ENCODE data around the gene MCM6.
"Not testable (repeated sequence)": the region's sequence is repeated elsewhere in the genome, so short reads cannot be mapped to it uniquely, and the experiment has no call there.

Gene MCM6

GRCh38 chr2:135876066-135876711, at the start of gene MCM6:
Gene MCM6 (minus strand): TSS chr2:135876443. CDS start chr2:135876365, 78 bp downstream.
- DNase-seq (ENCODE audit: low read depth in 2 of 2, low spot score in 1 of 2), result peak; percentile 91 to 95

GRCh38 chr2:135925571-135925970, 49.3 kb upstream of the MCM6 start:
- DNase-seq (ENCODE audit: low read depth in 2 of 2, low spot score in 1 of 2), result no peak

DNA sequence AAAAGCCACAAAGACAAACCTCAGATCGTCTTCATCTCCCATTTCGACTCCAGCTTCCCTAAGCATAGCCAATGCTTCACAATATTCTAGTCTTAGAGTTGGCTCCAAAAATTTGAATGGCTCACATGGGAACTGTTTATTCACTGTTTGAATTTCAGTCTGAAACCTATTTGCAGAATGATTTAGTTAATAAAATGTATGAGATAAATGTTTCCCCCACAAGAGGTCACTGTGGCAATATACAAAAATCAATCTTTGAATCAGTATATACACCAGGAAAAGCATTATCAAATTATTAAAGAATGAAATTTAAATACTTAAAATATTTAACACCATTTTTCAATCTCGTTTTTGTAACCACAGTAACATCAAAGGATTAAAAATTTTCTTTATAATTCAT, 40.0 kb upstream of the MCM6 start:
- DNase-seq (ENCODE audit: low read depth in 2 of 2, low spot score in 1 of 2), result no peak

- DNase-seq (ENCODE audit: low read depth in 2 of 2, low spot score in 1 of 2), result no peak
These were observed 38.2 kb upstream of the MCM6 start for GRCh38 chr2:135914485-135914884.

DNA sequence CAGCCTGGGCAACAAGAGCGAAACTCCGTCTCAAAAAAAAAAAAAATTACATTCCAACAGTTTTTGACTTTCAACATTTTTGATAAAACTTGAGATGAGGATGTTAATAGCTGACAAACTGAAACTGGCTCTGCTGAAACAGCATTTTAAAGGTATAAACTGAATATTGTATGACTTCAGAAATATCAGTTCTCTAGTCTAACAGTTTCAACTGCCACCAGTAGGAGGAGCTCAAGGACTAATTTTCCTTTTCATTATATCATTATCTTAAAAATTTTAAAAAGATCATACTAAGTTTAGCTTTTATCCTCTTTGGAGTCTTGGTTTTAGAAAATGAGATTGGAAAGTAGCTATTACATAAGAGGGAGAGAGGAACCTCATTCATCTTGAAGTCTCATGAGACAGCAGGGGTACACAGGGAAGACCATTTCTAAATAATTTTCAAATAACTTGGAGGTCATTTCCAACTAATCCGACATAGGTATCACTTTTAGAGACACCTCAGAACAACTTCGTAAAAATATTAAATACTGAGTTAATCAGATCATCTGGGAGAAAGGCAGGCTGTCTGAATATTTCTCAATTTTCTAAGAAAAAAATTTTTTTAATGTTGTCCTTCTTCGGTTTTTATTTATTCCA, 37.6 kb upstream of the MCM6 start:
- DNase-seq (ENCODE audit: low read depth in 2 of 2, low spot score in 1 of 2), result no peak

DNA sequence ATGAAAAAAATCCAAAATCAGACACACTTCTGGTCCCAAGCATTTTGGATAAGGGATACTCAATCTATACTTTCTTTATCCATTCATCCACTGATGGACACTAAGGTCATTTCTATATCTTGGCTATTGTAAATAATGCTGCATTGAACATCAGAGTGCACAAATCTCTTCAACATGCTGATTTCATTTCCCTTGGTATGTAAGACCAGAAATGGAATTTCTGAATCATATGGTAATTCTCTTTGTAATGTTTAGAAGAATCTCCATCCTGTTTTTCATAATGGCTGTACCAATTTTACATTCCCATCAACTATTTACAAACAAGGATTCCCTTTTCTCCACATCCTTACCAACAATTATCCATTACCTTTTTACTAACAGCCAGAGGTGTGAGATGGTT, 33.7 kb upstream of the MCM6 start:
- no peak for DNase-seq (ENCODE audit: low read depth in 2 of 2, low spot score in 1 of 2)

GRCh38 chr2:135905679-135906078, 29.4 kb upstream of the MCM6 start:
- DNase-seq (ENCODE audit: low read depth in 2 of 2, low spot score in 1 of 2), result no peak

DNA sequence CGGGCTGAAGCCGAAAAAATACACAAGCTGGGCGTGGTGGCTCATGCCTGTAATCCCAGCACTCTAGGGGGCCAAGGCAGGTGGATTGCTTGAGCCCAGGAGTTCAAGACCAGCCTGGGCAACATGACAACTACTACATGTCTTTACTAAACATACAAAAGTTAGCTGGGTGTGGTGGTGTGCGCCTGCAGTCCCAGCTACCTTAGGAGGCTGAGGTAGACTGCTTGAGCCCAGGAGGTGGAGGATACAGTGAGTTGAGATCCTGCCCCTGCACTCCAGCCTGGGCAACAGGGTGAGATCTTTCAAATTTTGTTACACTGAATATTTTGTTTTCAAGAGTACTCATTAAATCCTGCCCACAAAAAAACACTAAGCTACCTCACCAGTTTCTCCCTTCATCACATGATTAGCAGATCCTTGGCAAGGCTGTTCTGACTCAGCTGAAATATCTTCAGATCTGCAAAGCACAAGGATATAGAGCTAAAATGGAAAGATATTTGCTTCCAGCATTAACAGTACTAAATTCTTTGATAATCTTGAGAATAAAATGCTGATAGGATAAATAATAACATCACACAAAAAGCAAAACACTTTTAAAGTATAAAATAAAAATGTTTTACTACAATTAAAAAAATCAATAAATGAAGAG, 28.2 kb upstream of the MCM6 start:
- no peak for DNase-seq (ENCODE audit: low read depth in 2 of 2, low spot score in 1 of 2)

GRCh38 chr2:135903650-135904049, 27.4 kb upstream of the MCM6 start:
- DNase-seq (ENCODE audit: low read depth in 2 of 2, low spot score in 1 of 2), result no peak

GRCh38 chr2:135899567-135899966, 23.3 kb upstream of the MCM6 start:
- DNase-seq (ENCODE audit: low read depth in 2 of 2, low spot score in 1 of 2), result no peak

GRCh38 chr2:135898234-135898786, 22.1 kb upstream of the MCM6 start:
- no peak for DNase-seq (ENCODE audit: low read depth in 2 of 2, low spot score in 1 of 2)

DNA sequence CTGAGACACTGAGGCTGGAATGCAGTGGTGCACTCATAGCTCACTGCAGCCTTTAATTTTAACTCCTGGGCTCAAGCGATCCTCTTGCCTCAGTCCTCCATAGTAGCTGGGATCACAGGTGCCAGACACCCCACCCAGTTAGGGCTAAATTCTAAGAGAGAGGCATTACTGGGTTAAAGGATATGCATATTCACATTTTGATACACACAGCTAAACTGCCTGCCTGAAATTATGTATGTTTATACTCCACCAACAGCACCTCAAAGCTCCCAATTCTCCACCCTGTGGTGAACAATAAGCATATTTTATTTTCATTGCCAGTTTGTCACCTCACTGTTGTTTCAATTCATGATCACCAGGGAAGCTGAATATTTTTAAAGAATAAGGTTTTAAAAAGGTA, 18.7 kb upstream of the MCM6 start:
- DNase-seq (ENCODE audit: low read depth in 2 of 2, low spot score in 1 of 2), result no peak

DNA sequence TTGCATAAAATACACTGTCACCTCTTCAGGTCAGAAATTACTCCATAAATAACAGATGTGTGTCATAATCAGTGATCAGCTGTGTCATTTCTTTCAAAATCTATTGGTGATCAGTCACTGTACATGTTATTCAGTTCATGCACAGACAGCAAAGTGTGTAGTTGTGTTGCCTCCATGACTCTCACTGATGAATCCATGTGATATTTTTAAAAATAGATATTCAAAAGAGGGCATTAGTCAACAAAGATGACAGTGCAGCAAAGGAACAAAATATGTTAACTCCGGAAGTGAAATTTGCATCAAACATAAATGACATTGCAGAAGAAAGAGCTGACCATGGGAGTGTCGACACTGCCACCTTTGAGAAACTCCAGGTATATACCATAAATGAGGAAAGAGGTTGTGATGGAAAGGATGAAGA, 17.1 kb upstream of the MCM6 start:
- no peak for DNase-seq (ENCODE audit: low read depth in 2 of 2, low spot score in 1 of 2)

DNA sequence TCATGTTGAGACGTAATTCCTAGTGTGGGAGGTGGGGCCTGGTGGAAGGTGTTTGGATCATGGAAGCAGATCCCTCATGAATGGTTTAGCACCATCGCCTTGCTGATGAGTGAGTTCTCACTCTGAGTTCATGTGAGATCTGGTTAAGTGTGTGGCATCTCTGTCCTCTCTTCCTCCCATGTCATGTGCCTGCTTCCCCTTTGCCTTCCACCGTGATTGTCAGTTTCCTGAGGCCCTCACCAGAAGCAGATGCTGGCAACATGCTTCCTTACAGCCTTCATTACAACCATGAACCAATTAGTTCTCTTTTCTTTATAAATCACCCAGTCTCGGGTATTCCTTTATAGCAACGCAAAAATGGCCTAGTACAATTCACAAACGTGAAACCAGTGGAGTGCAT, 14.6 kb upstream of the MCM6 start:
- DNase-seq (ENCODE audit: low read depth in 2 of 2, low spot score in 1 of 2), result no peak

DNA sequence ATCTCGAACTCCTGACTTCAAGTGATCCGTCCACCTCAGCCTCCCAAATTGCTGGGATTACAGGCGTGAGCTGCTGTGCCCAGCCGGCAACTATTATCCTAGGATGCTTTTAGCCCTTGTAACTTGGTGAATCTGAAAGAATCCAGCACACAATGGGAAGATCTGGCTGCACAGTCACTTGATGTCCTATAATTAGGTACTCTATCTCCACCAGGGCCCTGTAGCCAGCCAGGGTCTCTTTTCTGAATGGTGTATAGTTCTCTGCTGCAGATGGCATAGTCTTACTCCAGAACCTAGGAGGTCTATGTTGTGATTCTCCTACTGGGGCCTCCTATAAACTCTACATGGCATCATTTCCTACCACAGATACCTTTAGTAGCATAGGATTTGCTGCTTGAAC, 13.9 kb upstream of the MCM6 start:
- no peak for DNase-seq (ENCODE audit: low read depth in 2 of 2, low spot score in 1 of 2)

DNA sequence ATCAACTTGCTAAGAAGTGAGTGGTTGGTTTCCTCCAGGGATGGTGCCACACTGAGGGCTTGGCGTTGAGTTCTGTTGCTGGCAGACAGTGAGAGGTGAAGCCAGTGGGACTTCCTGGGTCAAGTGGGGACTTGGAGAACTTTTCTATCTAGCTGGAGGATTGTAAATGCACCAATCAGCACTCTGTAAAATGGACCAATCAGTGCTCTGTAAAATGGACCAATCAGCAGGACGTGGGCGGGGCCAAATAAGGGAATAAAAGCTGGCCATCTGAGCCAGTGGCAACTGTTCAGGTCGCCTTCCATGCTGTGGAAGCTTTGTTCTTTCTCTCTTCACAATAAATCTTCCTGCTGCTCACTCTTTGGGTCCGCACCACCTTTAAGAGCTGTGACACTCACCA, 12.3 kb upstream of the MCM6 start:
- DNase-seq (ENCODE audit: low read depth in 2 of 2, low spot score in 1 of 2), result not testable (repeated sequence)

GRCh38 chr2:135885709-135886108, 9.5 kb upstream of the MCM6 start:
- no peak for DNase-seq (ENCODE audit: low read depth in 2 of 2, low spot score in 1 of 2)

- DNase-seq (ENCODE audit: low read depth in 2 of 2, low spot score in 1 of 2), result no peak
These were observed 6.2 kb upstream of the MCM6 start for GRCh38 chr2:135882415-135882814.

GRCh38 chr2:135876770-135877169, 527 bp upstream of the MCM6 start:
- not testable (repeated sequence) for DNase-seq (ENCODE audit: low read depth in 2 of 2, low spot score in 1 of 2)

DNA sequence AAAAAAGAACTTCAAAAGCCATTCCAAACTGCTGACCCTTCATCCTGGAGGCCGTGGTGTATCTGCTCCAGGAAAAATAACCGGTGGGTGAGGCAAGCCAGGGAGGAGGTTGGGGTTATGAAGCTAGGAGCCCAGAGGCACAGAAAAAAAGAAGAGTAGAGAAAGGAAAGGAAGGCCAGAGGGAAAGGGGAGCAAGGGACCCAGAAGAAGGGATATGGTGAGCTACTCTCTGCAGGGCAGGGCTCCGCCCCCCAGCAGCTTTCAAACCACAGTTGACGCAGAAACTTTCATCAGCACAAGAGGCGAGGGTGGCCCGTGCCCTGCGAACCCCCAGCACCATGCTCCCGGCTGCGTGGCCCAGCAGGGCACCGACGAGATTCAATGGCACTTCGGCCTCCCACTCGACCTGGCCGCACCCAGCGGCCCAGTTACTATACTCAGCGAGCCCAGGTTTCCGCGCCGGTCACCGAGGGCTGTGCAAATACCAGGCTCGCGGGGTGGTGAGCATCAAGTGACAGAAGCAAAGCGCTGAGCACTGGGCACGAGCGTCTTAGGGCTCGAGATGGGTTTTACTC, 665 bp downstream of the MCM6 start:
- peak; percentile 42 to 49 for DNase-seq (ENCODE audit: low read depth in 2 of 2, low spot score in 1 of 2)

GRCh38 chr2:135874777-135875365, 1.4 kb downstream of the MCM6 start:
- no peak for DNase-seq (ENCODE audit: low read depth in 2 of 2, low spot score in 1 of 2)

DNA sequence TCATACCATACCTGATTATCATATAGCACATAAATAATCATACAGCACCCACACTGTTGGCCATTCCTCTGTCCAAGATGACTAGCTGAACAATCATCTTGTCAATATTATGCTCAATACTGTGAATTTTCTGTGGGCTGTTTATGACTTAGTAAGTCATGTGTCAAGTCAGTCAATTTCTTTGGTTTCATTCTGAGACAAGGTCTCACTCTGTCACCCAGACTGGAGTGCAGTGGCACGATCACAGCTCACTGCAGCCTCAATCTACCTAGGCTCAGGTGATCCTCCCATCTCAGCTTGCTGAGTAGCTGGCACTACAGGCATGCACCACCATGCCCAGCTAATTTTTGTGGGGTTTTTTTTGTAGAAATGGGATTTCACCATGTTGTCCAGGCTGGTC, 5.7 kb downstream of the MCM6 start:
- no peak for DNase-seq (ENCODE audit: low read depth in 2 of 2, low spot score in 1 of 2)

All from stimulated activated CD8-positive, alpha-beta memory T cell treated with anti-CD3 and anti-CD28 coated beads, Interleukin-4, amount 100 ng/mL, for 1 hour (primary cell).